GM18520 (cell line): ENCODE results near the gene TOX2.

Source experiments
- ATAC-seq: cut with Tn5 transposase; IDR thresholded peaks from one replicate; pipeline ENCODE4 v1.9.1; 2021; ENCODE audit not compliant: unreplicated experiment

The TOX2 gene

DNA sequence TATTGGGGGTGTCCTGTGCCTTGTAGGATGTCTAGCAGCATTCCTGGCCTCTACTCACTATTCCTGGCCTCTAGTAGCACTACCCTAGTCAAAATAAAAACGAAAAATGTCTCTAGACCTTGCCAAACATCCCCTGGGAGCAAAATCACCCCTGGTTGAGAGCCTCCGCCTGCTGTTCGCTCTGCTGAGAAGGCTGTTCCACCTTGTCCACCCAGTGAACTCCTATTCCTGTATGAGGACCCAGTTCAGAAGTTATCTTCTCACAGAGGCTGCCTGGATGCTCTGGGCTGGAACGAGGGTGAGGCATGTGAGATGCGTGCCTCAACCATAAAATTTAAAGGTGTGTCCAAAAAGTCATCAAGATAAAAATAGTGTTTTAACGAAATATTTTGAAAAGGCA is 101.9 kb downstream of the TOX2 start:
- no peak for ATAC-seq

GRCh38 chr20:44017211-44017610 is 102.6 kb downstream of the TOX2 start:
- no peak for ATAC-seq

DNA sequence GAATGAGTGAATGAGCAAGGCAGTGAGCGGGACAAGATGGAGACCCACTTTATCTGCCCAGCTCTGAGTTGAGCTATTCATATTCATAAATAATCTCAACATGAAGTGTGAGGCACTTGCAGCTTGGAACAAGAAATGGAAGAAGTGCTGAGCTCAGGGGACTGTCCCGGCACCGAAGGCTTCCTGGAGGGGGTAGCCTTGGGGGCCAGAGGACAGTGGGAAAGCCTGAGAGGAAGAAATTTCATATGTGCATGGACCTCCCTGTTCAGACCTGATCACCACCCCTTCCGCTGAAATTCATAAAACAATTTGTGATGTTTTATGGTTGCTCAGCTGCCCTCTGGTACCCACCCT is 103.2 kb downstream of the TOX2 start:
- no peak for ATAC-seq

DNA sequence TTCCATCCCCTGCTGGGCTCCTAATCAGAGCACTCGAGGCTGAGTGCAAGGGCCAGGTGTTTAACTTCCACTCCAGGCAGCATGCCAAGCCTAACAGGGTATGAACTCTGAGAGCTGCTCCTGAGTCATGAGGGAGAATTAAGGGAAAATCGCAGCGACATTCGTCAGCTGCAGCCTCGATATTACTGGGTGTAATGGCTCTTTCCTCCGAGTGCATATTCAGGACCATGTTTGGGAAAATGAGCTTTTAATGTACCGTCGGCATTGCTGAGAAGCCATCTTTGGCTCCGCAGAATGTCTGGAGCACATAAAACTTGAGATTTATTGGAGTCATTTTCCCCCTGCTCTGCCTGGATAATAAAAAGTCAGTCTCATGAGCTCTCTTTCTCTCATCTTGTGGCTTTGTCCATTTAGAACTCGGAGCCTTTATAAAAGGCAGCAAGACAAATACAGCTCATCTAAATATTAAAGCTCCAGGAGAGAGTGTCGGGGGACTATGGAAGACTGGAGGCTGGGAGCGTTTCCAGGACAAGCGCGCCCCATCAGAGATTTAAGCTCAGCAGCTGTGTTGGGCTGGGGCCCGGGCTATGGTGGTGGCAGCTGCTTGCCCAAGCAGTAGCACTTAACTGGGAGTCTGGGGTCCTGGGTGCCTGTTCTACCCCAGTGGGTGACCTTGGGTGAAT is 103.7 kb downstream of the TOX2 start:
- ATAC-seq: no peak

GRCh38 chr20:44018942-44019637 is 104.4 kb downstream of the TOX2 start:
- no peak for ATAC-seq

DNA sequence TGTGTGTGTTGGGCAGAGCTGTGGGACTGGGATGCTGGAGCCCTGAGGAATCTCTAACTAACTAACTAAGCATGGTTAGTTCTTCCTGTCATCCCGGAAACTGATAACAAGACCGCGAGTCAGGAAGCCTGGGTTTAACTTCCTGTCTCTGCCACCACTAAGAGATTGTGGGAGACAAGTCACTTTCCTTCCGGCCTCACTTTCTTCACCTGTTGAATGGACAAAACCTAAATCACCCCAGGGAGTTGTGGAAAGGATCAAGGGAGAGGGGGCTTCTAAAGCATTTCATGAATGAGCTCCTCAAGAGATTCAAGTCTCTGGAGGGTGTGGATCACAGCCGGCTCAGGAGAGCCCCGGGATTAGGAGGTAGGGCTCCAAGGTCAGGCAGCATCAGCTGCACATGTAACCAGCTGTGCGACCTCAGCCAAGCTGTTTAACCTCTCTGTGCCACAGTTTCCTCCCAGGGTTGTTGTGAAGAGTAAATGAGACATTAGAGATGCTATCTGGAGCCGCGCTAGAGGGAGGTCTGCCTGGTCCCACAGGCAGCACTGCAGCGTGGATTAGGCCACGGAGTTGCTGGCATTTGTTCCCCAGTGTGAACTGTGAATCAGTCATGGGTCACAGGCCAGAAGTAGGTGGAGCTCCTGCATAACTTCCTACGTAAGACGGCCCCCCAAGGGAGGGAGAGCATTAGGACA is 105.1 kb downstream of the TOX2 start:
- ATAC-seq: no peak

- ATAC-seq: no peak
Observed at GRCh38 chr20:44020406-44021148, 105.9 kb downstream of the TOX2 start.

GRCh38 chr20:44021186-44021585 is 106.5 kb downstream of the TOX2 start:
- ATAC-seq: no peak

GRCh38 chr20:44021900-44022299 is 107.2 kb downstream of the TOX2 start:
- no peak for ATAC-seq

DNA sequence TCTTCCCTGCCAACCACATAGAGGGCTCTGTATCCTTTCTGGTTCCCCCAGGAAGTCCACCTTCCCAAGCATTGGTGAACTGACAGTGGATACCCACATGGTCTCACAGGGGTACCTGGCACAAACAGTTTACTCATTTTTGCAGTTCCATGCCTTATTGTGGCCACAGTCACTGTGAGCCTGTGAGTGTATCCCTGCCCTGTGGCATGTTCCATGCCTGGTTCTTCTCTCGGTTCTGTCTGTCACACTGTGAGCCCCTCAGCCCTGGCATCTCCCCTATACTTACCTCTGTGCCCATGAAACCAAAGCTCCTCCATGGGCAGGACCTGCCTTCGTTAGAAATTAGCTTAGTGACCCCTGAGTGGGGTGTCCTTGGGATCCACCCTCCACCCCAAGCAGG is 107.8 kb downstream of the TOX2 start:
- ATAC-seq: no peak

DNA sequence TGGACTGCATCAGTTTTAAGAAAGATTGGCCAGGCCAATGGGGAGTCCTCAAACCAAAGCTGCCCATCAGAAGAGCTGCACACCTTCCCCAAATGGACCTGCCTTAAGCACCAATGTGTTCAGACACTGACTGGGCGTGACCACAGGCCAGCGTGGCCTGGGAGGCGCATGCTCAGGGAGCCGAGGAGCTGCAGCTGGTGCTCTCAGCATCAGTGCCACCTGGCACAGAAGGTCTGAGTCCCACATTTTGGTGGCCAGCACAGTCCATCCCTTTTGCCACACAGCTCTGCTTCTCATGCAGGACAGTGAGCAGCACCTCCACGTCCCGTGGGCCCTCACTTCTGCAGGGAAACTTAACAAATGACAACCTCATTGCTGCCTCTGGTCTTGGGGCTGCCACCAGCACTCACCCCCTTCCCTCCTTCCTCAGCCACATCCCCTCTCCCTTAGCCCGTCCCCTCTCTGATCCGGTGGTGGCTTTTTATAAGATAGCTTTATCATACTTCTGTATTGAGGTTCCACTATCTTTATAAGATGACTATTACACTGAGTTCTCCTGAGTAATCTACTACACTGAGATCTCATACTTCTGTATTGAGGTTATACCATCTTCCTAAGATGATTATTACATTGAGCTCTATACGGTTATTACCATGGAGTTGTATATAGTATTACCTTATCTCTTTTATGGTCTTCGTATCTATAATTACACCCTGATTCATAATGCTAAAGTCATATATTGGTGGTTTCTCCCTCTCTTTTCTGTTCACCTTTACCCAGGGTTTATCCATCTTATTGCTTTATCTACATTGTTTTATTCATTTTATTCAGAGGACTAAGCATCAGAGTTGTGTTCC is 109.1 kb downstream of the TOX2 start:
- ATAC-seq: no peak

GRCh38 chr20:44024820-44025580 is 110.3 kb downstream of the TOX2 start:
- no peak for ATAC-seq

DNA sequence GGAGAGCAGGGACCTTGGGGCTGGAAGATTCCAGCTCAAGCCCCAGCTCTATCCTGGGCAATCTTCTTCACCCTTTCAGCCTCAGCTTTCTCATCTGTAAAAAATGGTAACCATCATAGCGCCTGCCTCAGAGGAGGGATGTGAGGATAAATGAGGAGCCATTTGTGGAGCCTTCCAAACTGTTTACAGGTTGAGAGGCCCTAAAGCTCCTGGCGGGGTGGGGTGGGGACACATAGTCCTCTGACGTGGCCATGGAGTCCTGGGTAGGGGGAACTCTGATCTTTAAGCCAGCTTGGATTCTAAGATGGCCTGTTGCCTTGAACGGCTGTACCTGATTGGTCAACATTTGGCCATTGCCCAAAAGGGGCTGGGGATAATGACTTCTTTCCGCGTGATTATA is 111.1 kb downstream of the TOX2 start:
- ATAC-seq: no peak

- no peak for ATAC-seq
Observed at GRCh38 chr20:44026647-44027342, 112.1 kb downstream of the TOX2 start.

- no peak for ATAC-seq
Observed at GRCh38 chr20:44027343-44028002, 112.8 kb downstream of the TOX2 start.

GRCh38 chr20:44028003-44028730 is 113.5 kb downstream of the TOX2 start:
- no peak for ATAC-seq

DNA sequence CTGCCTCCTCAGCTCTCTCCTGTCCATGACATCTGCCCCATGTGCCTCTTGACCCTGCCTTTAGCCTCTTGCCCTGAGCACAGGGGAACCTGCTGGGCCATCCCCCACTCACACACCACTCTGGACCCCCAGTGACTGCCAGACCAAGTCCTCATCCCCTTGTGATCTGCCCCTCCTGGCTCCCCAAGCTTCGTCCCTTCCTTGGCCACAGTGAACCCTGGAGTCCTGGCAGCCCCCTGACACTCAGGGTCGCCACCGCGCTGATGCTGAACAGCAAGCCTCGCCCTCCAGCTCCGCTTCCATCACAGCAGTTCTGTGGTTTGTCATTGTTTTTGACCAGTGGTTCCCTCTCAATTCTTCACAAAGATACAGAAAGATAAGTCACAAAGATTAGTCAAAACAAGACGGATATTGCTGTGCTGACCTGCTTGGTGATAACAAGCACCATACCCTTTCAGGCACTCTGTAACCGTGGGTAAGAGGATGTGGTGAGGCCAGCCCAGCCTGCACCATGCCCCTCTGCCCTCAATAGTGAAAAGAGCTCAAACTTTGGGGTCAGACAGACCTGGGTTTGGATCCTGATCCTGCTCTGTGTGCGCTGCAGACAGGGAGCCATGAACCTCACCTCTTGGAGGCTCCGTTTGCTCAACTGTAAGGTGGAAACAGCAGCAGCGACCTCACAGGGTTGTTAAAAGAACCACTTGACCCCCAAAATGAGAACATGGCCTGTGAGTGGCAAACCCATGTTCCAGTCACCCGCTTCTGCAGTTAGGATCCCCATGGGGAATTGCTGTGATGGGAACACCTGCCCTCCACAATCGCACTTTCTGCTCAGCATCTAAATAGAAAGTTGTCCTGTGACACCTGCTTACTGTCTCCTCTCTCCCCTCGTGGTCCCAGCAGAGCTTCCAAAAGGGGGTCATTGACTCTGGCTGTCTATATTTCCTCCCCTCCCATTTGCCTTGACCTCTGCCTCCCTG is 114.5 kb downstream of the TOX2 start:
- ATAC-seq: peak; percentile 92
